Stomach (tissue), 4 donors: Measurements from ENCODE around the gene HOXD3.

ENCODE experiments used
- CTCF ChIP-seq, 7 experiments: fragments of 450-650 bp in 4 of 7; fragments of 200-600 bp in 3 of 7; sonication (generic) in 3 of 7; IDR thresholded peaks; one replicate each; pipeline ENCODE4 v1.5.1; 2016 to 2019; ENCODE audit warnings: antibody characterized with exemption in 7 of 7, control low read depth in 2 of 7, mild to moderate bottlenecking in 1 of 7
- EP300 ChIP-seq: sonication (generic); formaldehyde crosslinking; IDR thresholded peaks from one replicate; pipeline ENCODE4 v1.6.1; 2017; ENCODE audit warnings: antibody characterized with exemption
- POLR2A ChIP-seq, 4 donors: fragments of 450-650 bp; IDR thresholded peaks; one replicate each; pipeline ENCODE4 v1.6.1; 2016; ENCODE audit warnings: antibody characterized with exemption in 4 of 4, control low read depth in 2 of 4, mild to moderate bottlenecking in 1 of 4, moderate library complexity in 1 of 4
- POLR2AphosphoS5 ChIP-seq, 3 donors: sonication (generic); formaldehyde crosslinking; IDR thresholded peaks; one replicate each; pipeline ENCODE4 v1.6.1; 2016; ENCODE audit warnings: antibody characterized with exemption in 3 of 3

DNA sequence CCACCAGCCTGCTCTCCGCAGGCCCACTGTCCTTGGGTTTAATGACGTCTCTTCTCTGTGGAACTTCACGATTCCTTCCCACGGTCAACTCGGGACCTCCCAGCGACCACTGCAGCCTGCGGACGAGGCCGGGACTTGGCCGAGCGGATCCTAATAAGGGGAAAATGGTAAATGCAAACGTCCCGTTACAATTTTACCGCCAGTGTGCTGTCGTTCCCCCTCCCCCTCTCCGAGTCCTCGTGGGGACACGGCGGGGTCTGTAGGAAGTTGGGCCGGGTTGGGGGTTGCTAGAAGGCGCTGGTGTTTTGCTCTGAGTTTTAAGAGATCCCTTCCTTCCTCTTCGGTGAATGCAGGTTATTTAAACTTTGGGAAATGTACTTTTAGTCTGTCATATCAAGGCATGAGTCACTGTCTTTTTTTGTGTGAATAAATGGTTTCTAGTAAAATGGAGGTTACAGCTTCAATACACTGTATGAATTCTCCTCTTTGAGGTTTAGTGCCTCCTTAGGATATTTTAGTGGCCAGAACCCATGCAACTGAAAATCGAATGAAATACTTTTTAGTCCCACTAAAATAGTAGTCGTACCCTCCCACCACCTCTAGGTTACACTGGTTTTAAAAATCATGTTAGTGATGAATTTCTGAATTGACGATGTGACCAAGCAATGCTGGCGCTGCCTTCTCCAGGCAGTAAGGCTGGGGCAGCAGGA is 47.8 kb upstream of the HOXD3 start:
- TF ChIP-seq CTCF (IDR thresholded peaks at IDR 0.05) = no peak
- TF ChIP-seq EP300 = no peak
- no peak for TF ChIP-seq POLR2A (IDR thresholded peaks at IDR 0.05)
- no peak for TF ChIP-seq POLR2AphosphoS5 (IDR thresholded peaks at IDR 0.05)
